Transverse colon (tissue), 4 donors: Measurements from ENCODE around the gene UBE2Z. TPM values are rescaled to one million over a fixed set of nuclear protein-coding genes. Genes with fewer than 3 reads are reported as not detected.
A peak's percentile ranks its signal among the peaks of the same experiment; 100 is the strongest.

Experiments used
- DNase-seq: peaks from one replicate; pipeline ENCODE4 v3.0.0-alpha.2; 2019
- H3K27ac ChIP-seq, 4 donors: fragments of 200-600 bp; sonication (generic); 2 replicates each; pipeline ENCODE4 v1.5.1; 2016 to 2018; ENCODE audit warnings: inconsistent platforms in 4 of 4
- H3K27me3 ChIP-seq: fragments of 200-600 bp; sonication (generic); 2 replicates; pipeline ENCODE4 v1.5.1; 2017; ENCODE audit warnings: inconsistent platforms
- H3K36me3 ChIP-seq, 4 donors: fragments of 200-600 bp; sonication (generic); 2 replicates each; pipeline ENCODE4 v1.5.1; 2017 to 2019; ENCODE audit warnings: inconsistent platforms in 4 of 4
- H3K4me1 ChIP-seq, 4 donors: fragments of 200-600 bp; sonication (generic); 2 replicates each; pipeline ENCODE4 v1.5.1; 2017 to 2020; ENCODE audit warnings: inconsistent platforms in 4 of 4
- H3K4me3 ChIP-seq, 4 donors: fragments of 200-600 bp; sonication (generic); 1 replicate in 1 of 4; 2 replicates in 3 of 4; pipeline versions ENCODE4 v1.5.1 to v1.6.1; 2017 to 2019; ENCODE audit warnings: inconsistent platforms in 4 of 4
- H3K9me3 ChIP-seq, 2 donors: fragments of 200-600 bp; sonication (generic); 2 replicates each; pipeline ENCODE4 v1.5.1; 2017 to 2019; ENCODE audit warnings: inconsistent platforms in 2 of 2
- EP300 ChIP-seq: sonication (generic); formaldehyde crosslinking; IDR thresholded peaks from one replicate; pipeline ENCODE4 v1.6.1; 2017; ENCODE audit warnings: antibody characterized with exemption, low read depth
- POLR2A ChIP-seq: fragments of 450-650 bp; IDR thresholded peaks from one replicate; pipeline ENCODE4 v1.6.1; 2016; ENCODE audit warnings: antibody characterized with exemption, mild to moderate bottlenecking, moderate library complexity
- POLR2AphosphoS5 ChIP-seq, 3 donors: sonication (generic); formaldehyde crosslinking; IDR thresholded peaks; one replicate each; pipeline ENCODE4 v1.6.1; 2016; ENCODE audit warnings: antibody characterized with exemption in 3 of 3
- WGBS, 2 donors: methylation state at CpG; one replicate each; pipeline ENCODE4 v1.1.5; 2018; ENCODE audit warnings: low coverage in 1 of 2; 5-methylcytosine and 5-hydroxymethylcytosine counted together
- in situ Hi-C, 4 donors: fragments of 200-750 bp; cut with MboI; loops; one replicate each; pipeline versions ENCODE4 v1.15.0 to v1.15.1; 2017; ENCODE audit warnings: low sequenced_read_pairs in 3 of 4, low pct_ligation_motif_present in 1 of 4, low pct_unique_long_range_greater_than_20kb in 1 of 4
- intact Hi-C: fragments of 100-400 bp; cut with DNase I; formaldehyde crosslinking; loops from one replicate; pipeline ENCODE4 v1.15.1; 2023; ENCODE audit warnings: low total_unique reads
- total RNA-seq, 4 donors: library from RNA; depleted of rRNA; stranded (reverse); fragments of >200 nt; gene quantifications; one replicate each; pipeline ENCODE4 v1.1.0, GENCODE V29; 2016
- TF ChIP-seq, protein P1 (sequence below), 5 experiments: fragments of 200-600 bp in 3 of 5; fragments of 450-650 bp in 2 of 5; sonication (generic) in 3 of 5; IDR thresholded peaks; 1 replicate in 2 of 5; 2 replicates in 3 of 5; pipeline ENCODE4 v1.5.1; 2016 to 2017; ENCODE audit warnings: antibody characterized with exemption in 5 of 5, inconsistent platforms in 3 of 5, mild to moderate bottlenecking in 2 of 5, moderate library complexity in 1 of 5

The UBE2Z gene
- total RNA-seq, 4 donors from 2014 or later = 33.2 to 70.8 (median 47.6) TPM

DNA sequence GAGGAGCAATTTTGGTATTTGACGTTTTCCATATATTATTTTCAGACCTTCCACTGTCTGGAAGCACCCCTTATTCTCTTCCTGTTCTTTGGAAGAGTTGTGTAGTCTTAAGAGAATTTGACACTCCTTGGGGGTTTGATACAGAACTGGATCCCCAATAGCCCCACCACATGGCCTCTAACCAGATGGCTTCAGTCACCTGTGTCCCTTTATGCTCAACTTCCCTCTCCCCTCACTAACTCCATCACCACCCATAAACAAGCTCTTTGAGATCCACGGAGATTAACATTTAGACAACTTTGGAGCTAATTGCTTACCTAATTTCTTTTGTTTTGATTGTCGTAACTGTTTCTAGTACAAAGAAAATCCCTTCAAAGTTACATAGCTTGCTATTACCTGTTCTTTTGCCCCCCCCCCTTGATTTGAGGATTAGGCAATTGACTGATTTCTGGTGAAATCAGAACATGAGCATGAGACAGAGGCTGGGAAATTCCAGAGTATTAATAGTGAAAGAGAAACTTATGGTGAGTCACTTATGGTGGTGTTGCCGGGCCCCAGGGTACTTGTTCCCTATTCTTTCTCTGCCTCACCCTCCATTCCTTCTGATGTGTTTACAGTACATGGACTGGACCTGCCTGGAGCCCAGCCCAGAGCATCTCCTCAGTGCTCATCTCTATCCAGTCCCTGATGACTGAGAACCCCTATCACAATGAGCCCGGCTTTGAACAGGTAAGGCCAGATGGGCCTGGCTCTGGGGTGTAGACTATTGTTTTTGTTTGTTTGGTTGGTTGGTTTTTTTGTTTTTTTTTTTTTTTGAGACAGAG, 7.5 kb downstream of the UBE2Z start:
- H3K36me3 ChIP-seq = peaks cover 0 to 56% (median 24%) of the 10 kb centered on the region in 4 donors
- H3K4me1 ChIP-seq = peaks cover 1 to 25% (median 15%) of the 10 kb centered on the region in 4 donors
- H3K9me3 ChIP-seq = no peaks in the 10 kb centered on the region
- peak; percentile 11 for DNase-seq
- 52 to 54% methylated on average over 4 to 5 of the region's 5 CpGs for WGBS, 2 donors
- TF ChIP-seq POLR2AphosphoS5 (IDR thresholded peaks at IDR 0.05) = no peak
- no peak for TF ChIP-seq EP300
- H3K27ac ChIP-seq = peak overlapping the region; percentile 20 to 46 (median 32)
- no peaks in the 10 kb centered on the region for H3K27me3 ChIP-seq
- intact Hi-C loops = no loop called here
- H3K4me3 ChIP-seq = no peak overlapping the region
- in situ Hi-C loops = no loop called here

- Histone ChIP-seq H3K9me3 (no peaks in the 10 kb centered on the region), H3K27me3 (no peaks in the 10 kb centered on the region), H3K4me3 (no peak overlapping the region), H3K36me3 (peaks cover 0 to 70% (median 34%) of the 10 kb centered on the region in 4 donors), H3K4me1 (no peaks in the 10 kb centered on the region), H3K27ac (no peak overlapping the region)
- in situ Hi-C loops (no loop called here), intact Hi-C loops (no loop called here)
- TF ChIP-seq POLR2AphosphoS5 (IDR thresholded peaks at IDR 0.05) = no peak
- TF ChIP-seq EP300 = no peak
- TF ChIP-seq, protein P1, sequence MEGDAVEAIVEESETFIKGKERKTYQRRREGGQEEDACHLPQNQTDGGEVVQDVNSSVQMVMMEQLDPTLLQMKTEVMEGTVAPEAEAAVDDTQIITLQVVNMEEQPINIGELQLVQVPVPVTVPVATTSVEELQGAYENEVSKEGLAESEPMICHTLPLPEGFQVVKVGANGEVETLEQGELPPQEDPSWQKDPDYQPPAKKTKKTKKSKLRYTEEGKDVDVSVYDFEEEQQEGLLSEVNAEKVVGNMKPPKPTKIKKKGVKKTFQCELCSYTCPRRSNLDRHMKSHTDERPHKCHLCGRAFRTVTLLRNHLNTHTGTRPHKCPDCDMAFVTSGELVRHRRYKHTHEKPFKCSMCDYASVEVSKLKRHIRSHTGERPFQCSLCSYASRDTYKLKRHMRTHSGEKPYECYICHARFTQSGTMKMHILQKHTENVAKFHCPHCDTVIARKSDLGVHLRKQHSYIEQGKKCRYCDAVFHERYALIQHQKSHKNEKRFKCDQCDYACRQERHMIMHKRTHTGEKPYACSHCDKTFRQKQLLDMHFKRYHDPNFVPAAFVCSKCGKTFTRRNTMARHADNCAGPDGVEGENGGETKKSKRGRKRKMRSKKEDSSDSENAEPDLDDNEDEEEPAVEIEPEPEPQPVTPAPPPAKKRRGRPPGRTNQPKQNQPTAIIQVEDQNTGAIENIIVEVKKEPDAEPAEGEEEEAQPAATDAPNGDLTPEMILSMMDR (IDR thresholded peaks at IDR 0.05) = no peak
- TF ChIP-seq POLR2A = no peak
- WGBS, 2 donors = 92 to 95% methylated on average over 2 to 4 of the region's 4 CpGs
- no peak for DNase-seq
These were observed 17.2 kb downstream of the UBE2Z start for GRCh38 chr17:48925251-48925990.

GRCh38 chr17:48925991-48926342, 17.8 kb downstream of the UBE2Z start:
- Histone ChIP-seq H3K4me3 (no peak overlapping the region), H3K27ac (no peak overlapping the region), H3K9me3 (no peaks in the 10 kb centered on the region), H3K36me3 (peaks cover 0 to 64% (median 31%) of the 10 kb centered on the region in 4 donors), H3K4me1 (no peaks in the 10 kb centered on the region), H3K27me3 (no peaks in the 10 kb centered on the region)
- TF ChIP-seq EP300 = no peak
- no peak for TF ChIP-seq POLR2AphosphoS5 (IDR thresholded peaks at IDR 0.05)
- TF ChIP-seq, protein P1 (IDR thresholded peaks at IDR 0.05) = no peak
- TF ChIP-seq POLR2A = no peak
- in situ Hi-C loops = no loop called here
- no peak for DNase-seq
- WGBS, 2 donors = 40 to 46% methylated on average over 1 to 3 of the region's 3 CpGs
- intact Hi-C loops = no loop called here

DNA sequence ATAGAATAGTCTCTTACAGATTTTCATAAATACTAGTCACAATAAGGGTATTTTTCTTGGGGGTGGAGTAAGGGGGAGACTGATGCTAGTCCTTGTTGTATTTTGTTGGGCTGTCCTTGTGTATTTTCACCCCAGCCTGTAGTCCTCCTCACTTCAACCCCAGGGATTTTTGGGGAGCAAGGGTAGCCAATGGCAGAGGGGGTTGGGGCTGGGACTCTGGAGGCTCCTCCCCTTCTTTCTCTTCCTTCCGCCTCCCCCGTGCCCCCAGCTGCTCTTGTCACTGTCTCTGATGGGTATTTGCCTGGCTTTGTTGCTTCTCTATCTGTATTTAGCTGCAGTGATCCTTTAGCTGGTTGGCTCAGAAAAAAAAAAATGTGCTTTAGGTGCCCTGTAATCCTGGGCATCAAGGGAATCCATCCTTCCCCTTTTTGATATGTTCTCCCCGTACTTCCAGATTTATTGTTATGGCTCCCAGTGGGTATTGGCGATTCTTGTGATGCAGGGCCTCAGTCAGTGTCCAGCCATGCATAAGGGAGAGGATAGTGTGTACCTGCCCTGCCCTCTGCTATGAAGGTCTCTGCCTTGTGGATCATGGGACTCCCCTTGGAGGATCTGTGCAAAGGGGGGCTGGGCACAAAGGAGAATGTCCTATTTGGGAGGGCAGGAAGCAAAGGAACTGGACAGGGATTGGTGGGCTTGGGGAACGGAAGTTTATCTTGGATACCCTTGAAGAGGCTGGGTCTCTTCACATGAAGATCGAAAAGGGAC, 20.0 kb downstream of the UBE2Z start:
- TF ChIP-seq POLR2A (no peak), POLR2AphosphoS5 (IDR thresholded peaks at IDR 0.05) (no peak), EP300 (no peak)
- TF ChIP-seq, protein P1 (IDR thresholded peaks at IDR 0.05) = no peak
- in situ Hi-C loops = no loop called here
- no peak overlapping the region for H3K27ac ChIP-seq

More for the DNA sequence above, 20.0 kb downstream of the UBE2Z start:
- H3K27me3 ChIP-seq = no peaks in the 10 kb centered on the region
- no peak for DNase-seq
- H3K4me3 ChIP-seq = no peak overlapping the region
- no peaks in the 10 kb centered on the region for H3K4me1 ChIP-seq
- 90% methylated on average over 2 to 6 of the region's 6 CpGs for WGBS, 2 donors
- no peaks in the 10 kb centered on the region for H3K9me3 ChIP-seq
- intact Hi-C loops = no loop called here
- peaks cover 0 to 60% (median 24%) of the 10 kb centered on the region in 4 donors for H3K36me3 ChIP-seq
